ENCODE measurements around the gene SYCP2L.
"Not testable (repeated sequence)": the region's sequence is repeated elsewhere in the genome, so short reads cannot be mapped to it uniquely, and the experiment has no call there.

Gene SYCP2L

GRCh38 chr6:10877871-10878270, 9.0 kb upstream of the SYCP2L start:
- Histone ChIP-seq H3K36me3 (ENCODE audit: insufficient read depth, low read length) (no peaks in the 10 kb centered on the region), H3K27me3 (ENCODE audit: insufficient read depth, low read length) (peaks cover 52% of the 10 kb centered on the region), H3K79me2 (ENCODE audit: control insufficient read depth, insufficient read depth, low read length, unreplicated experiment) (no peaks in the 10 kb centered on the region), H3K27ac (ENCODE audit: low read depth, low read length) (no peak overlapping the region), H3K4me1 (ENCODE audit: control insufficient read depth, insufficient read depth, low read length, unreplicated experiment) (no peaks in the 10 kb centered on the region), H3K4me3 (ENCODE audit: low read depth, low read length) (no peak overlapping the region), H2AFZ (ENCODE audit: low read length, unreplicated experiment) (no peak overlapping the region)

- H3K4me1 ChIP-seq (ENCODE audit: control insufficient read depth, insufficient read depth, low read length, unreplicated experiment): no peaks in the 10 kb centered on the region
- no peak overlapping the region for H2AFZ ChIP-seq (ENCODE audit: low read length, unreplicated experiment)
- no peaks in the 10 kb centered on the region for H3K36me3 ChIP-seq (ENCODE audit: insufficient read depth, low read length)
- H3K79me2 ChIP-seq (ENCODE audit: control insufficient read depth, insufficient read depth, low read length, unreplicated experiment): no peaks in the 10 kb centered on the region
- no peak overlapping the region for H3K27ac ChIP-seq (ENCODE audit: low read depth, low read length)
- H3K4me3 ChIP-seq (ENCODE audit: low read depth, low read length): no peak overlapping the region
- H3K27me3 ChIP-seq (ENCODE audit: insufficient read depth, low read length): peaks cover 64% of the 10 kb centered on the region
These were observed 6.5 kb upstream of the SYCP2L start for GRCh38 chr6:10880366-10880765.

- peaks cover 80% of the 10 kb centered on the region for H3K27me3 ChIP-seq (ENCODE audit: insufficient read depth, low read length)
- H3K79me2 ChIP-seq (ENCODE audit: control insufficient read depth, insufficient read depth, low read length, unreplicated experiment); H3K36me3 ChIP-seq (ENCODE audit: insufficient read depth, low read length); H2AFZ ChIP-seq (ENCODE audit: low read length, unreplicated experiment); H3K4me1 ChIP-seq (ENCODE audit: control insufficient read depth, insufficient read depth, low read length, unreplicated experiment); H3K4me3 ChIP-seq (ENCODE audit: low read depth, low read length); H3K27ac ChIP-seq (ENCODE audit: low read depth, low read length): not testable (repeated sequence)
These were observed 4.6 kb upstream of the SYCP2L start for GRCh38 chr6:10882253-10882630.

- no peak overlapping the region for H3K27ac ChIP-seq (ENCODE audit: low read depth, low read length)
- no peaks in the 10 kb centered on the region for H3K4me1 ChIP-seq (ENCODE audit: control insufficient read depth, insufficient read depth, low read length, unreplicated experiment)
- no peaks in the 10 kb centered on the region for H3K36me3 ChIP-seq (ENCODE audit: insufficient read depth, low read length)
- no peak overlapping the region for H2AFZ ChIP-seq (ENCODE audit: low read length, unreplicated experiment)
- no peak overlapping the region for H3K4me3 ChIP-seq (ENCODE audit: low read depth, low read length)
- peaks cover 85% of the 10 kb centered on the region for H3K27me3 ChIP-seq (ENCODE audit: insufficient read depth, low read length)
- no peaks in the 10 kb centered on the region for H3K79me2 ChIP-seq (ENCODE audit: control insufficient read depth, insufficient read depth, low read length, unreplicated experiment)
These were observed 4.1 kb upstream of the SYCP2L start for GRCh38 chr6:10882657-10883171.

- no peak overlapping the region for H2AFZ ChIP-seq (ENCODE audit: low read length, unreplicated experiment)
- no peaks in the 10 kb centered on the region for H3K4me1 ChIP-seq (ENCODE audit: control insufficient read depth, insufficient read depth, low read length, unreplicated experiment)
- H3K79me2 ChIP-seq (ENCODE audit: control insufficient read depth, insufficient read depth, low read length, unreplicated experiment): no peaks in the 10 kb centered on the region
- H3K27me3 ChIP-seq (ENCODE audit: insufficient read depth, low read length): peaks cover 92% of the 10 kb centered on the region
- H3K4me3 ChIP-seq (ENCODE audit: low read depth, low read length): no peak overlapping the region
- H3K27ac ChIP-seq (ENCODE audit: low read depth, low read length): no peak overlapping the region
- no peaks in the 10 kb centered on the region for H3K36me3 ChIP-seq (ENCODE audit: insufficient read depth, low read length)
These were observed 3.3 kb upstream of the SYCP2L start for GRCh38 chr6:10883312-10884244.

GRCh38 chr6:10884245-10884972, 2.4 kb upstream of the SYCP2L start:
- Histone ChIP-seq H3K36me3 (ENCODE audit: insufficient read depth, low read length) (no peaks in the 10 kb centered on the region), H3K27me3 (ENCODE audit: insufficient read depth, low read length) (peaks cover 94% of the 10 kb centered on the region), H3K4me3 (ENCODE audit: low read depth, low read length) (no peak overlapping the region), H2AFZ (ENCODE audit: low read length, unreplicated experiment) (no peak overlapping the region), H3K27ac (ENCODE audit: low read depth, low read length) (no peak overlapping the region), H3K79me2 (ENCODE audit: control insufficient read depth, insufficient read depth, low read length, unreplicated experiment) (no peaks in the 10 kb centered on the region), H3K4me1 (ENCODE audit: control insufficient read depth, insufficient read depth, low read length, unreplicated experiment) (no peaks in the 10 kb centered on the region)

- H3K36me3 ChIP-seq (ENCODE audit: insufficient read depth, low read length); H3K79me2 ChIP-seq (ENCODE audit: control insufficient read depth, insufficient read depth, low read length, unreplicated experiment); H3K27ac ChIP-seq (ENCODE audit: low read depth, low read length); H3K4me3 ChIP-seq (ENCODE audit: low read depth, low read length); H3K4me1 ChIP-seq (ENCODE audit: control insufficient read depth, insufficient read depth, low read length, unreplicated experiment); H2AFZ ChIP-seq (ENCODE audit: low read length, unreplicated experiment): not testable (repeated sequence)
- peaks cover 84% of the 10 kb centered on the region for H3K27me3 ChIP-seq (ENCODE audit: insufficient read depth, low read length)
These were observed 524 bp upstream of the SYCP2L start for GRCh38 chr6:10886365-10886690.

- no peak overlapping the region for H3K4me3 ChIP-seq (ENCODE audit: low read depth, low read length)
- H3K27ac ChIP-seq (ENCODE audit: low read depth, low read length): no peak overlapping the region
- no peak overlapping the region for H2AFZ ChIP-seq (ENCODE audit: low read length, unreplicated experiment)
- peaks cover 65% of the 10 kb centered on the region for H3K27me3 ChIP-seq (ENCODE audit: insufficient read depth, low read length)
- H3K36me3 ChIP-seq (ENCODE audit: insufficient read depth, low read length): no peaks in the 10 kb centered on the region
- no peaks in the 10 kb centered on the region for H3K79me2 ChIP-seq (ENCODE audit: control insufficient read depth, insufficient read depth, low read length, unreplicated experiment)
- H3K4me1 ChIP-seq (ENCODE audit: control insufficient read depth, insufficient read depth, low read length, unreplicated experiment): no peaks in the 10 kb centered on the region
These were observed 3.3 kb downstream of the SYCP2L start for GRCh38 chr6:10890151-10890550.

- H2AFZ ChIP-seq (ENCODE audit: low read length, unreplicated experiment): no peak overlapping the region
- no peaks in the 10 kb centered on the region for H3K4me1 ChIP-seq (ENCODE audit: control insufficient read depth, insufficient read depth, low read length, unreplicated experiment)
- H3K4me3 ChIP-seq (ENCODE audit: low read depth, low read length): no peak overlapping the region
- H3K27ac ChIP-seq (ENCODE audit: low read depth, low read length): no peak overlapping the region
- H3K27me3 ChIP-seq (ENCODE audit: insufficient read depth, low read length): peaks cover 47% of the 10 kb centered on the region
- no peaks in the 10 kb centered on the region for H3K79me2 ChIP-seq (ENCODE audit: control insufficient read depth, insufficient read depth, low read length, unreplicated experiment)
- no peaks in the 10 kb centered on the region for H3K36me3 ChIP-seq (ENCODE audit: insufficient read depth, low read length)
These were observed 5.1 kb downstream of the SYCP2L start for GRCh38 chr6:10891960-10892359.

- Histone ChIP-seq H3K27me3 (ENCODE audit: insufficient read depth, low read length) (peaks cover 30% of the 10 kb centered on the region), H3K4me3 (ENCODE audit: low read depth, low read length) (no peak overlapping the region)
These were observed 8.1 kb downstream of the SYCP2L start for GRCh38 chr6:10894958-10895357.

GRCh38 chr6:10896691-10897090, 9.8 kb downstream of the SYCP2L start:
- Histone ChIP-seq H3K36me3 (ENCODE audit: insufficient read depth, low read length) (no peaks in the 10 kb centered on the region), H3K79me2 (ENCODE audit: control insufficient read depth, insufficient read depth, low read length, unreplicated experiment) (no peaks in the 10 kb centered on the region), H3K27ac (ENCODE audit: low read depth, low read length) (no peak overlapping the region), H3K4me3 (ENCODE audit: low read depth, low read length) (no peak overlapping the region), H3K4me1 (ENCODE audit: control insufficient read depth, insufficient read depth, low read length, unreplicated experiment) (no peaks in the 10 kb centered on the region), H2AFZ (ENCODE audit: low read length, unreplicated experiment) (no peak overlapping the region), H3K27me3 (ENCODE audit: insufficient read depth, low read length) (peaks cover 33% of the 10 kb centered on the region)

More at GRCh38 chr6:10894958-10895357, 8.1 kb downstream of the SYCP2L start:
- Histone ChIP-seq H2AFZ (ENCODE audit: low read length, unreplicated experiment) (no peak overlapping the region), H3K79me2 (ENCODE audit: control insufficient read depth, insufficient read depth, low read length, unreplicated experiment) (no peaks in the 10 kb centered on the region), H3K36me3 (ENCODE audit: insufficient read depth, low read length) (no peaks in the 10 kb centered on the region), H3K27ac (ENCODE audit: low read depth, low read length) (no peak overlapping the region), H3K4me1 (ENCODE audit: control insufficient read depth, insufficient read depth, low read length, unreplicated experiment) (no peaks in the 10 kb centered on the region)
